Urinary bladder (tissue), 4 donors: Measurements from ENCODE around the gene MOV10L1. TPM values are rescaled to one million over a fixed set of nuclear protein-coding genes. Genes with fewer than 3 reads are reported as not detected.

Experiments used
- DNase-seq: peaks from one replicate; pipeline ENCODE4 v3.0.0-alpha.2; 2015; ENCODE audit errors: extremely low spot score
- H3K27ac ChIP-seq: one replicate; pipeline ENCODE4 v1.5.1; 2013; ENCODE audit warnings: low read depth, mild to moderate bottlenecking, moderate library complexity
- H3K36me3 ChIP-seq: one replicate; pipeline ENCODE4 v1.6.1; 2013; ENCODE audit warnings: mild to moderate bottlenecking, moderate library complexity; ENCODE audit not compliant: insufficient read depth
- H3K4me1 ChIP-seq: one replicate; pipeline ENCODE4 v1.6.1; 2013; ENCODE audit warnings: mild to moderate bottlenecking, moderate library complexity; ENCODE audit not compliant: insufficient read depth
- H3K4me3 ChIP-seq: one replicate; pipeline ENCODE4 v1.5.1; 2013; ENCODE audit warnings: low read depth, low read length
- WGBS: extraction: QIAGEN DNeasy Blood & Tissue Kit; methylation state at CpG from one replicate; pipeline ENCODE4 v1.1.7; 2013; 5-methylcytosine and 5-hydroxymethylcytosine counted together
- polyA plus RNA-seq: library from polyadenylated mRNA; stranded (reverse); fragments of 200-250 nt; gene quantifications from one replicate; pipeline ENCODE4 v1.2.3, GENCODE V29; 2013
- total RNA-seq: library from RNA; depleted of rRNA; stranded (reverse); fragments of >200 nt; gene quantifications from one replicate; pipeline ENCODE4 v1.2.3, GENCODE V29; 2014
- donor health status: healthy with polysubstance abuse.
- donor health status: healthy.

MOV10L1 gene
- total and polyA plus RNA-seq, 2 donors = 0.33 to 9.7 TPM

GRCh38 chr22:50114221-50115021, 24.6 kb downstream of the MOV10L1 start:
- no peak overlapping the region for H3K27ac ChIP-seq
- 27% methylated on average over 19 of the region's 19 CpGs for WGBS
- H3K4me3 ChIP-seq = no peak overlapping the region
- H3K4me1 ChIP-seq = no peaks in the 10 kb centered on the region
- no peak for DNase-seq
- no peaks in the 10 kb centered on the region for H3K36me3 ChIP-seq

GRCh38 chr22:50115693-50116092, 25.9 kb downstream of the MOV10L1 start:
- Histone ChIP-seq H3K36me3 (no peaks in the 10 kb centered on the region), H3K4me1 (no peaks in the 10 kb centered on the region), H3K27ac (no peak overlapping the region), H3K4me3 (no peak overlapping the region)
- DNase-seq = no peak
- WGBS = 56% methylated on average over 10 of the region's 10 CpGs

- 92% methylated on average over 19 of the region's 19 CpGs for WGBS
- H3K36me3 ChIP-seq = no peaks in the 10 kb centered on the region
- no peak for DNase-seq
Observed at GRCh38 chr22:50117168-50117762, 27.5 kb downstream of the MOV10L1 start.

GRCh38 chr22:50118129-50118528, 28.3 kb downstream of the MOV10L1 start:
- no peak for DNase-seq
- no peak overlapping the region for H3K27ac ChIP-seq
- 60% methylated on average over 3 of the region's 3 CpGs for WGBS
- no peaks in the 10 kb centered on the region for H3K4me1 ChIP-seq
- no peaks in the 10 kb centered on the region for H3K36me3 ChIP-seq
- no peak overlapping the region for H3K4me3 ChIP-seq

More at GRCh38 chr22:50117168-50117762, 27.5 kb downstream of the MOV10L1 start:
- Histone ChIP-seq H3K27ac (no peak overlapping the region), H3K4me1 (no peaks in the 10 kb centered on the region), H3K4me3 (no peak overlapping the region)

- H3K4me3 ChIP-seq = no peak overlapping the region
- 15% methylated on average over 10 of the region's 10 CpGs for WGBS
- H3K36me3 ChIP-seq = no peaks in the 10 kb centered on the region
- no peaks in the 10 kb centered on the region for H3K4me1 ChIP-seq
- no peak overlapping the region for H3K27ac ChIP-seq
- DNase-seq = no peak
Observed at GRCh38 chr22:50118557-50119168, 28.9 kb downstream of the MOV10L1 start.

GRCh38 chr22:50119169-50119767, 29.5 kb downstream of the MOV10L1 start:
- WGBS = 65% methylated on average over 14 of the region's 14 CpGs
- H3K27ac ChIP-seq = no peak overlapping the region
- H3K4me3 ChIP-seq = no peak overlapping the region
- H3K4me1 ChIP-seq = no peaks in the 10 kb centered on the region
- no peaks in the 10 kb centered on the region for H3K36me3 ChIP-seq
- no peak for DNase-seq

DNA sequence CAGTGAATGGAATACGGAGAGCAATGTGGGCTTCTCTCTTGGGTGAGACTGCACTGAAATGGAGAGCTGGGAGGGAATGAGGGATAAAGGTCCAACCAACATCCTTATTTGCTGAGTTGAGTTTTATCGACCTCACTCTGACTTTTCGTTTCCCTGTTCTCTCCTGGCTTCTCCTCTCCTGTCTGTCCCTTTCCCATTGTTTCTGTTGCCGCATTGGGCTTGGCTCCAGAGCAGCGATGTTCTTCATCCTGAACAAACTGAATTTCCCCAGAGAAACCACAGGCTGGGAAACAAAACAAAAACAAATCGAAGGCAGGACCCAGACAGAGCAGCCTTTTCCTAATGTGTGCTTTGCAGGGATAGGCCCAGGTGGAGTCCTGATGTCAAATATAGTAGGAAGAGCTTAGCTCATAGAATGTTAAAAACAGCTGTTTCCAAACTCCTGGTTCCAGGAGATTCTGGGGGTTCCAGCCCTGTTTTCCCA, 30.0 kb downstream of the MOV10L1 start:
- DNase-seq = no peak
- Histone ChIP-seq H3K36me3 (no peaks in the 10 kb centered on the region), H3K27ac (no peak overlapping the region), H3K4me3 (no peak overlapping the region), H3K4me1 (no peaks in the 10 kb centered on the region)
- WGBS = 34% methylated on average over 6 of the region's 6 CpGs

- no peak overlapping the region for H3K4me3 ChIP-seq
- DNase-seq = no peak
- H3K4me1 ChIP-seq = no peaks in the 10 kb centered on the region
- H3K27ac ChIP-seq = no peak overlapping the region
- no peaks in the 10 kb centered on the region for H3K36me3 ChIP-seq
- 83% methylated on average over 11 of the region's 11 CpGs for WGBS
Observed at GRCh38 chr22:50121202-50121740, 31.5 kb downstream of the MOV10L1 start.

- Histone ChIP-seq H3K4me3 (no peak overlapping the region), H3K27ac (no peak overlapping the region), H3K36me3 (no peaks in the 10 kb centered on the region), H3K4me1 (no peaks in the 10 kb centered on the region)
- no peak for DNase-seq
- WGBS = 81% methylated on average over 4 of the region's 4 CpGs
Observed at GRCh38 chr22:50123119-50123518, 33.3 kb downstream of the MOV10L1 start.

DNA sequence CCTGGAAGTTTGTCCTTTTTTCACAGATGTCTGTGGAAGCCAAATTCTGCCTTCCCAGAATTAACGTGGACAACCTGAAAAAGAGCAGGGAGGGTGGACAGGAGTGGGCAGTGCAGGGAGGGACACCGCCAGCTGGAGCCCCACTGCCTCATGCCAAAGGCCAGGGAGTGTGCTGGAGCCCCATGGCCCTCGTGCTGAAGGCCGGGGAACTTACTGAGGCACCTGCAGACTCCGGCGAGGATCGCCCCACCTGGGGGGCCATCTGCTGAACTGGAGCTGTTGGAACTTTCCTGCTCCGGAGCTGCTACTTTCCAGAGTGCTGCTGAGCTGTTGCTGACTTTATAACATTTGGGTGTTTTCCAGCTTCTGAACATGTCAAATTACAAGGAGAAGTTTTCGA, 35.2 kb downstream of the MOV10L1 start:
- no peak for DNase-seq
- H3K4me3 ChIP-seq = no peak overlapping the region
- H3K36me3 ChIP-seq = no peaks in the 10 kb centered on the region
- 77% methylated on average over 9 of the region's 9 CpGs for WGBS
- no peaks in the 10 kb centered on the region for H3K4me1 ChIP-seq
- no peak overlapping the region for H3K27ac ChIP-seq

GRCh38 chr22:50129121-50129736, 39.4 kb downstream of the MOV10L1 start:
- no peak for DNase-seq
- Histone ChIP-seq H3K36me3 (no peaks in the 10 kb centered on the region), H3K4me1 (no peaks in the 10 kb centered on the region), H3K27ac (no peak overlapping the region), H3K4me3 (no peak overlapping the region)
- WGBS = 83% methylated on average over 10 of the region's 10 CpGs

DNA sequence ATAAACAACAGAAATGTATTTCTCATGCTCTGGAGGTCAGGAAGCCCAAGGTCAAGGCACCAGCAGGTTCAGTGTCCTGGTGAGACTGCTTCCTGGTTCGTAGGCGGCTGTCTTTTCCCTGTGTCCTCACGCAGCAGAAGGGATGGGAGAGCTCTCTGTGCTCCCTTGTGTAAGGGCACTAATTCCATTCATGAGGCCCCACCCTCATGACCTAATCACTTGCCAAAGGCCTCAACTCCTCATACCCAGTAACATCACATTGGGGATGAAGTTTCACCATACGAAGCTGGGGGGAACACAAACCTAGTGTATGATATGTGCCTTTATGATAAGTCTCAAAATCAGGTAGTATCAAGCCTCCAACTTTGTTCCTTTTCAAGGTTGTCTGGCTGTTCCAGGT, 42.1 kb downstream of the MOV10L1 start:
- no peak overlapping the region for H3K27ac ChIP-seq
- H3K36me3 ChIP-seq = no peaks in the 10 kb centered on the region
- WGBS = 79% methylated on average over 4 of the region's 4 CpGs
- no peak for DNase-seq
- no peak overlapping the region for H3K4me3 ChIP-seq
- no peaks in the 10 kb centered on the region for H3K4me1 ChIP-seq

GRCh38 chr22:50134481-50134880, 44.7 kb downstream of the MOV10L1 start:
- H3K27ac ChIP-seq = no peak overlapping the region
- H3K4me1 ChIP-seq = no peaks in the 10 kb centered on the region
- DNase-seq = no peak
- H3K4me3 ChIP-seq = no peak overlapping the region
- H3K36me3 ChIP-seq = no peaks in the 10 kb centered on the region
- WGBS = 82% methylated on average over 10 of the region's 10 CpGs
